Erythroblast (primary cell): ENCODE data around the gene FAM151B.

Experiments
- GATA1 ChIP-seq: IDR thresholded peaks from 2 replicates; pipeline ENCODE4 v1.6.1; 2011; ENCODE audit warnings: low read depth, mild to moderate bottlenecking, control low read depth, low read length, moderate library complexity
- POLR2A ChIP-seq: IDR thresholded peaks from 2 replicates; pipeline ENCODE4 v1.6.1; 2011; ENCODE audit warnings: mild to moderate bottlenecking, low read length

DNA sequence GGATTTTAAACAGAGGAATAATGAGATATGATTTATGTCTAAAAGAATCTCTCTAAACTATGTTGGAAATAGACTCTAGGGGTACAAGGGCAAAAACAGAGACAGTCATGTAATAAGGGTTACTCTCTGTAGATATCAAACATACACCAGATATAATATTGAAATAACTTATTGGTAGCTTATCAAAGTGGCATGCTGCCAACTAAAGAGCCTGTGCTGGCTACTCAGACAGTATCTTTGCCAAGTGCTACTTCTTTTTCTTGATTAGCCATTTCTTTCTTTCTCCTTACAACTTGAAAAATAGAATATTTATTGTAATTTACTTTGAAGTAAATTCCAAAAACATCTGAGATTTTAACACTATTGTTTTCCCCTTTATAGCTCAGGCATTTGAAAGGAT, 45.2 kb upstream of the FAM151B start:
- TF ChIP-seq POLR2A (no peak), GATA1 (no peak)
